WTC11 (cell line): Measurements from ENCODE around the gene FOXP1. TPM values are rescaled to one million over a fixed set of nuclear protein-coding genes. Genes with fewer than 3 reads are reported as not detected.

Experiments used
- ATAC-seq: fragments of 200-7000 bp; cut with Tn5 transposase; 2 replicates; pipeline ENCODE4 v1.10.0; 2021; ENCODE audit warnings: mild to moderate bottlenecking, moderate library complexity
- CTCF ChIA-PET: fragments of 300-600 bp; sonication (Branson Sonifier 250); formaldehyde crosslinking; loops from one replicate; lab custom pipeline; 2021; ENCODE audit warnings: antibody characterized with exemption; lab: Charles Lee
- POLR2A ChIA-PET: fragments of 350-600 bp; sonication (Branson Sonifier 250); formaldehyde crosslinking; loops from one replicate; lab custom pipeline; 2021; ENCODE audit warnings: antibody characterized with exemption; lab: Charles Lee
- DNase-seq: peaks from one replicate; pipeline ENCODE4 v3.0.0; 2021; ENCODE audit warnings: low spot score
- H3K27ac Mint-ChIP-seq: 2 replicates; pipeline ENCODE4 v1.8.0; 2021; ENCODE audit warnings: mixed read lengths
- H3K27me3 Mint-ChIP-seq: 2 replicates; pipeline ENCODE4 v1.8.0; 2021; ENCODE audit warnings: low read depth, mild to moderate bottlenecking, moderate library complexity, mixed read lengths
- H3K36me3 Mint-ChIP-seq: 2 replicates; pipeline ENCODE4 v1.8.0; 2021; ENCODE audit warnings: mixed read lengths
- H3K4me1 Mint-ChIP-seq: 2 replicates; pipeline ENCODE4 v1.8.0; 2022; ENCODE audit warnings: mixed read lengths
- H3K4me3 Mint-ChIP-seq: 2 replicates; pipeline ENCODE4 v1.8.0; 2021; ENCODE audit warnings: mild to moderate bottlenecking, moderate library complexity, mixed read lengths
- H3K9me3 Mint-ChIP-seq: 2 replicates; pipeline ENCODE4 v1.8.0; 2021; ENCODE audit warnings: mixed read lengths
- CDX4 ChIP-seq: fragments of 250-450 bp; sonication (Bioruptor Pico); IDR thresholded peaks from 2 replicates; pipeline ENCODE4 v1.9.0; 2021; ENCODE audit warnings: moderate library complexity, mild to moderate bottlenecking, inconsistent platforms, borderline replicate concordance
- ELF4 ChIP-seq: sonication (generic); formaldehyde crosslinking; IDR thresholded peaks from 2 replicates; pipeline ENCODE4 v1.8.1; 2022; ENCODE audit warnings: low read depth, mild to moderate bottlenecking, moderate library complexity, missing genetic modification reagents
- GRHL2 ChIP-seq: fragments of 250-450 bp; sonication (Bioruptor Pico); IDR thresholded peaks from 2 replicates; pipeline ENCODE4 v1.8.0; 2022; ENCODE audit warnings: mild to moderate bottlenecking, moderate library complexity; ENCODE audit not compliant: insufficient replicate concordance, severe bottlenecking
- GTF2I ChIP-seq: fragments of 250-450 bp; sonication (Bioruptor Pico); conservative IDR thresholded peaks from 2 replicates; pipeline ENCODE4 v1.4.0; 2021; ENCODE audit warnings: mild to moderate bottlenecking
- JAZF1 ChIP-seq: fragments of 250-450 bp; sonication (Bioruptor Pico); IDR thresholded peaks from 2 replicates; pipeline ENCODE4 v1.9.0; 2021; ENCODE audit warnings: moderate library complexity, mild to moderate bottlenecking, inconsistent platforms
- MYBL2 ChIP-seq: sonication (generic); formaldehyde crosslinking; IDR thresholded peaks from 2 replicates; pipeline ENCODE4 v1.8.1; 2023; ENCODE audit warnings: mild to moderate bottlenecking, moderate library complexity, missing genetic modification reagents
- NFE2L1 ChIP-seq: sonication (generic); formaldehyde crosslinking; IDR thresholded peaks from 2 replicates; pipeline ENCODE4 v1.8.1; 2023; ENCODE audit warnings: missing genetic modification reagents
- SMAD3 ChIP-seq: sonication (generic); formaldehyde crosslinking; IDR thresholded peaks from 2 replicates; pipeline ENCODE4 v1.8.0; 2022; ENCODE audit warnings: missing genetic modification reagents, mild to moderate bottlenecking, borderline replicate concordance
- TP53 ChIP-seq: sonication (generic); formaldehyde crosslinking; IDR thresholded peaks from 2 replicates; pipeline ENCODE4 v1.8.1; 2023; ENCODE audit warnings: mild to moderate bottlenecking, missing genetic modification reagents
- ZNF396 ChIP-seq: fragments of 250-450 bp; sonication (Bioruptor Pico); IDR thresholded peaks from 2 replicates; pipeline ENCODE4 v1.8.0; 2021; ENCODE audit warnings: mild to moderate bottlenecking, moderate library complexity, borderline replicate concordance
- total RNA-seq: library from RNA; stranded (reverse); gene quantifications from 3 replicates; pipeline ENCODE4 v1.2.3, GENCODE V29; 2021
- TF ChIP-seq, protein P1 (sequence below): fragments of 250-450 bp; sonication (Bioruptor Pico); IDR thresholded peaks from 2 replicates; pipeline ENCODE4 v1.9.0; 2021; ENCODE audit warnings: mild to moderate bottlenecking, borderline replicate concordance
- TF ChIP-seq, protein P2 (sequence below): sonication (generic); formaldehyde crosslinking; conservative IDR thresholded peaks from 2 replicates; pipeline ENCODE4 v1.8.1; 2023; ENCODE audit warnings: mild to moderate bottlenecking, low read depth, missing genetic modification reagents, moderate library complexity
- TF ChIP-seq, protein P3 (sequence below): sonication (generic); formaldehyde crosslinking; IDR thresholded peaks from 2 replicates; pipeline ENCODE4 v1.8.1; 2023; ENCODE audit warnings: mild to moderate bottlenecking, missing genetic modification reagents
- TF ChIP-seq, protein P4 (sequence below): sonication (generic); formaldehyde crosslinking; IDR thresholded peaks from 2 replicates; pipeline ENCODE4 v1.8.0; 2022; ENCODE audit warnings: mild to moderate bottlenecking, missing genetic modification reagents
- TF ChIP-seq, protein P5 (sequence below): sonication (generic); formaldehyde crosslinking; IDR thresholded peaks from 2 replicates; pipeline ENCODE4 v1.8.0; 2022; ENCODE audit warnings: mild to moderate bottlenecking, missing genetic modification reagents

The FOXP1 gene
- total RNA-seq, 1 experiment from 2014 or later: 25.8 TPM

DNA sequence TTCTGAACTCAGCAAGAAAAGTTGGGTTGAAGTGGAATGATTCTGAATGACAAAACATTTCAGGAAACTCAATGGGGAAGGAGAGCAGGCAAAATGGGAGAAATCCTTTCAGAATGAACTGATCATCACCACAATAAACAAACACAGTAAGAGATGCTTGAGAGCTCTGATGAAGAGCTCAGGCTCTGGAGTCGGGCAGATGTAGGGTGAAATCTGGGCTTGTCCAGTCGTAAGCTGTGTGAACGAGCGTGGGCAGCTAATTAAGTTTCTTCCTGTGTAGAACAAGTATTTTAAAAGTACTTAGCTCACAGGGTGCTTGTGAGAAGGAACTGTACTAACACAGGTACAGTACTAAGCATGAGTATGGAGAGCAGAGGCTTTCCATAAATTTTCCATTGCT, 406.2 kb downstream of the FOXP1 start (continued):
- TF ChIP-seq, protein P1, sequence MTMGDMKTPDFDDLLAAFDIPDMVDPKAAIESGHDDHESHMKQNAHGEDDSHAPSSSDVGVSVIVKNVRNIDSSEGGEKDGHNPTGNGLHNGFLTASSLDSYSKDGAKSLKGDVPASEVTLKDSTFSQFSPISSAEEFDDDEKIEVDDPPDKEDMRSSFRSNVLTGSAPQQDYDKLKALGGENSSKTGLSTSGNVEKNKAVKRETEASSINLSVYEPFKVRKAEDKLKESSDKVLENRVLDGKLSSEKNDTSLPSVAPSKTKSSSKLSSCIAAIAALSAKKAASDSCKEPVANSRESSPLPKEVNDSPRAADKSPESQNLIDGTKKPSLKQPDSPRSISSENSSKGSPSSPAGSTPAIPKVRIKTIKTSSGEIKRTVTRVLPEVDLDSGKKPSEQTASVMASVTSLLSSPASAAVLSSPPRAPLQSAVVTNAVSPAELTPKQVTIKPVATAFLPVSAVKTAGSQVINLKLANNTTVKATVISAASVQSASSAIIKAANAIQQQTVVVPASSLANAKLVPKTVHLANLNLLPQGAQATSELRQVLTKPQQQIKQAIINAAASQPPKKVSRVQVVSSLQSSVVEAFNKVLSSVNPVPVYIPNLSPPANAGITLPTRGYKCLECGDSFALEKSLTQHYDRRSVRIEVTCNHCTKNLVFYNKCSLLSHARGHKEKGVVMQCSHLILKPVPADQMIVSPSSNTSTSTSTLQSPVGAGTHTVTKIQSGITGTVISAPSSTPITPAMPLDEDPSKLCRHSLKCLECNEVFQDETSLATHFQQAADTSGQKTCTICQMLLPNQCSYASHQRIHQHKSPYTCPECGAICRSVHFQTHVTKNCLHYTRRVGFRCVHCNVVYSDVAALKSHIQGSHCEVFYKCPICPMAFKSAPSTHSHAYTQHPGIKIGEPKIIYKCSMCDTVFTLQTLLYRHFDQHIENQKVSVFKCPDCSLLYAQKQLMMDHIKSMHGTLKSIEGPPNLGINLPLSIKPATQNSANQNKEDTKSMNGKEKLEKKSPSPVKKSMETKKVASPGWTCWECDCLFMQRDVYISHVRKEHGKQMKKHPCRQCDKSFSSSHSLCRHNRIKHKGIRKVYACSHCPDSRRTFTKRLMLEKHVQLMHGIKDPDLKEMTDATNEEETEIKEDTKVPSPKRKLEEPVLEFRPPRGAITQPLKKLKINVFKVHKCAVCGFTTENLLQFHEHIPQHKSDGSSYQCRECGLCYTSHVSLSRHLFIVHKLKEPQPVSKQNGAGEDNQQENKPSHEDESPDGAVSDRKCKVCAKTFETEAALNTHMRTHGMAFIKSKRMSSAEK (CRISPR knock-in tag): no peak
- TF ChIP-seq ELF4 (CRISPR knock-in tag) (no peak), ZNF396 (CRISPR knock-in tag) (no peak), JAZF1 (CRISPR knock-in tag) (no peak), GRHL2 (CRISPR knock-in tag) (no peak), MYBL2 (no peak), NFE2L1 (CRISPR knock-in tag) (no peak), SMAD3 (CRISPR knock-in tag) (no peak)
- TF ChIP-seq, protein P2, sequence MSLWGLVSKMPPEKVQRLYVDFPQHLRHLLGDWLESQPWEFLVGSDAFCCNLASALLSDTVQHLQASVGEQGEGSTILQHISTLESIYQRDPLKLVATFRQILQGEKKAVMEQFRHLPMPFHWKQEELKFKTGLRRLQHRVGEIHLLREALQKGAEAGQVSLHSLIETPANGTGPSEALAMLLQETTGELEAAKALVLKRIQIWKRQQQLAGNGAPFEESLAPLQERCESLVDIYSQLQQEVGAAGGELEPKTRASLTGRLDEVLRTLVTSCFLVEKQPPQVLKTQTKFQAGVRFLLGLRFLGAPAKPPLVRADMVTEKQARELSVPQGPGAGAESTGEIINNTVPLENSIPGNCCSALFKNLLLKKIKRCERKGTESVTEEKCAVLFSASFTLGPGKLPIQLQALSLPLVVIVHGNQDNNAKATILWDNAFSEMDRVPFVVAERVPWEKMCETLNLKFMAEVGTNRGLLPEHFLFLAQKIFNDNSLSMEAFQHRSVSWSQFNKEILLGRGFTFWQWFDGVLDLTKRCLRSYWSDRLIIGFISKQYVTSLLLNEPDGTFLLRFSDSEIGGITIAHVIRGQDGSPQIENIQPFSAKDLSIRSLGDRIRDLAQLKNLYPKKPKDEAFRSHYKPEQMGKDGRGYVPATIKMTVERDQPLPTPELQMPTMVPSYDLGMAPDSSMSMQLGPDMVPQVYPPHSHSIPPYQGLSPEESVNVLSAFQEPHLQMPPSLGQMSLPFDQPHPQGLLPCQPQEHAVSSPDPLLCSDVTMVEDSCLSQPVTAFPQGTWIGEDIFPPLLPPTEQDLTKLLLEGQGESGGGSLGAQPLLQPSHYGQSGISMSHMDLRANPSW: no peak
- TF ChIP-seq, protein P3, sequence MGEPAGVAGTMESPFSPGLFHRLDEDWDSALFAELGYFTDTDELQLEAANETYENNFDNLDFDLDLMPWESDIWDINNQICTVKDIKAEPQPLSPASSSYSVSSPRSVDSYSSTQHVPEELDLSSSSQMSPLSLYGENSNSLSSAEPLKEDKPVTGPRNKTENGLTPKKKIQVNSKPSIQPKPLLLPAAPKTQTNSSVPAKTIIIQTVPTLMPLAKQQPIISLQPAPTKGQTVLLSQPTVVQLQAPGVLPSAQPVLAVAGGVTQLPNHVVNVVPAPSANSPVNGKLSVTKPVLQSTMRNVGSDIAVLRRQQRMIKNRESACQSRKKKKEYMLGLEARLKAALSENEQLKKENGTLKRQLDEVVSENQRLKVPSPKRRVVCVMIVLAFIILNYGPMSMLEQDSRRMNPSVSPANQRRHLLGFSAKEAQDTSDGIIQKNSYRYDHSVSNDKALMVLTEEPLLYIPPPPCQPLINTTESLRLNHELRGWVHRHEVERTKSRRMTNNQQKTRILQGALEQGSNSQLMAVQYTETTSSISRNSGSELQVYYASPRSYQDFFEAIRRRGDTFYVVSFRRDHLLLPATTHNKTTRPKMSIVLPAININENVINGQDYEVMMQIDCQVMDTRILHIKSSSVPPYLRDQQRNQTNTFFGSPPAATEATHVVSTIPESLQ (CRISPR knock-in tag): no peak
- TF ChIP-seq, protein P4, sequence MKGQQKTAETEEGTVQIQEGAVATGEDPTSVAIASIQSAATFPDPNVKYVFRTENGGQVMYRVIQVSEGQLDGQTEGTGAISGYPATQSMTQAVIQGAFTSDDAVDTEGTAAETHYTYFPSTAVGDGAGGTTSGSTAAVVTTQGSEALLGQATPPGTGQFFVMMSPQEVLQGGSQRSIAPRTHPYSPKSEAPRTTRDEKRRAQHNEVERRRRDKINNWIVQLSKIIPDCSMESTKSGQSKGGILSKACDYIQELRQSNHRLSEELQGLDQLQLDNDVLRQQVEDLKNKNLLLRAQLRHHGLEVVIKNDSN: no peak
- TF ChIP-seq, all 79 proteins: peak for 0

DNA sequence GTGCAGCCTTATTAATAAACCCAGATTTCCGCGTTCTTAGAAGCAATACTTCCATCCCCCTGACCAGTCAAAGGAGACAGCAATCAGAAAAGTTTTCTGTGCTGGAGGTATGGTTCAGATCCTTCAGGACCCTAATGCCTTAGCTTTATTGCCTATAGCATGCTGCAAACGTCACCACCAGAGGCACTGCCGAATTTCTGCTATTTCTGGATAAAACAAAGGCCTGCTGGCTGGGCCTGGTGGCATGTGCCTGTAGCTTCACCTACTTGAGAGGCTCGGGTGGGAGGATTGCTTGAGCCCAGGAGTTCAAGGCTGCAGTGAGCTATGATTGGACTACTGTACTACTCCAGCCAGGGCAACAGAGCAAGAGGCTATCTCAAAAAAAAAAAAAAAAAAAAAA, 407.2 kb downstream of the FOXP1 start:
- DNase-seq (peak; percentile 42), ATAC-seq (peak; percentile 77)
- no peak overlapping the region for H3K27ac Mint-ChIP-seq
- no peaks in the 10 kb centered on the region; the same call in 1 of the 2 replicates for H3K27me3 Mint-ChIP-seq
- peaks cover 39% of the 10 kb centered on the region for H3K4me1 Mint-ChIP-seq
- H3K4me3 Mint-ChIP-seq: no peak overlapping the region
- H3K9me3 Mint-ChIP-seq: no peaks in the 10 kb centered on the region
- no peaks in the 10 kb centered on the region for H3K36me3 Mint-ChIP-seq
- ChIA-PET CTCF (interaction anchor here (0.7 to 1.1 kb wide), 10 partner anchors 10 to 335 kb away, joined by 3 to 5 read pairs (median 3); no protein-coding TSS in a partner anchor), POLR2A (interaction anchor here (0.6 to 0.9 kb wide), 4 partner anchors 208 to 1799 kb away, joined by 3 to 9 read pairs (median 6); no protein-coding TSS in a partner anchor)
- no peak for TF ChIP-seq TP53 (CRISPR knock-in tag)
- TF ChIP-seq, protein P4: no peak
- TF ChIP-seq CDX4 (CRISPR knock-in tag): no peak
- no peak for TF ChIP-seq GTF2I (CRISPR knock-in tag)
- TF ChIP-seq, protein P5, sequence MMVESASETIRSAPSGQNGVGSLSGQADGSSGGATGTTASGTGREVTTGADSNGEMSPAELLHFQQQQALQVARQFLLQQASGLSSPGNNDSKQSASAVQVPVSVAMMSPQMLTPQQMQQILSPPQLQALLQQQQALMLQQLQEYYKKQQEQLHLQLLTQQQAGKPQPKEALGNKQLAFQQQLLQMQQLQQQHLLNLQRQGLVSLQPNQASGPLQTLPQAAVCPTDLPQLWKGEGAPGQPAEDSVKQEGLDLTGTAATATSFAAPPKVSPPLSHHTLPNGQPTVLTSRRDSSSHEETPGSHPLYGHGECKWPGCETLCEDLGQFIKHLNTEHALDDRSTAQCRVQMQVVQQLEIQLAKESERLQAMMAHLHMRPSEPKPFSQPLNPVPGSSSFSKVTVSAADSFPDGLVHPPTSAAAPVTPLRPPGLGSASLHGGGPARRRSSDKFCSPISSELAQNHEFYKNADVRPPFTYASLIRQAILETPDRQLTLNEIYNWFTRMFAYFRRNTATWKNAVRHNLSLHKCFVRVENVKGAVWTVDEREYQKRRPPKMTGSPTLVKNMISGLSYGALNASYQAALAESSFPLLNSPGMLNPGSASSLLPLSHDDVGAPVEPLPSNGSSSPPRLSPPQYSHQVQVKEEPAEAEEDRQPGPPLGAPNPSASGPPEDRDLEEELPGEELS (CRISPR knock-in tag): no peak
- TF ChIP-seq, protein P1 (CRISPR knock-in tag): no peak
